ENCODE data around the gene TMEM82. TPM values are rescaled to one million over a fixed set of nuclear protein-coding genes. Genes with fewer than 3 reads are reported as not detected.

The TMEM82 gene
- total RNA-seq, 2 experiments from 2014 or later: not detected

DNA sequence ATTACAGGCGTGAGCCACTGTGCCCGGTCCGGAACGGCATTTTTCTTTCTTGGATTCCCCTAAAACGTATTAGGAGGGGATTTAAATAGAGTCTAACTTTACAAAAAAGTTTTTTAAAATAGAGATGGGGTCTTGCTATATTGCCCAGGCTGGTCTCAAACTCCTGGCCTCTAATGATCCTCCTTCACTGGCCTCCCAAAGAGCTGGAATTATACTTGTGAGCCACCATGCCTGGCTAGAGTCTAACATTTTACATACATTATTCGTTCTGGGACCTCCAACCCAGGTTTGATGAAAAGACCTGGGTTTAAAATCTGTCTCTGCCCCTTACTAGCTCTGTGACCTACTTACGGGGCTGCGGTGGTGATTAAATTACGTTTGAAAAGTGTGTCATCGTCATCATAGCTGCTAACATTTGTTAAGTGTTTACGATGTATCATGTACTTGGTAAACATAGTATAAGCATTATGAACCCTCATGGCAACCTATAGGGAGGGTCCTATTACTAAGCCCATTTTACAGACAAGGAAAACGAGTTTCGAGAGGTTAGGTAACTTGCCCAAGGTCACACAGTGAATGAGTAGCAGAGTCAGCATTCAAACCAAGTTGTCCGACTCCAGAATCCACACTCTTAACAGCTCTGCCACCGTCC lies 33.7 kb upstream of the TMEM82 start:
- H3K4me3 Mint-ChIP-seq: no peak overlapping the region
- DNase-seq (no peak), ATAC-seq (no peak)
- no peaks in the 10 kb centered on the region for H3K9me3 Mint-ChIP-seq (ENCODE audit: low read depth)
- CTCF ChIA-PET: no interaction called here
- H3K36me3 Mint-ChIP-seq: peaks cover 8% of the 10 kb centered on the region
- peaks cover 4% of the 10 kb centered on the region for H3K4me1 Mint-ChIP-seq
- H3K27me3 Mint-ChIP-seq: no peaks in the 10 kb centered on the region
- H3K27ac Mint-ChIP-seq: no peak overlapping the region

DNA sequence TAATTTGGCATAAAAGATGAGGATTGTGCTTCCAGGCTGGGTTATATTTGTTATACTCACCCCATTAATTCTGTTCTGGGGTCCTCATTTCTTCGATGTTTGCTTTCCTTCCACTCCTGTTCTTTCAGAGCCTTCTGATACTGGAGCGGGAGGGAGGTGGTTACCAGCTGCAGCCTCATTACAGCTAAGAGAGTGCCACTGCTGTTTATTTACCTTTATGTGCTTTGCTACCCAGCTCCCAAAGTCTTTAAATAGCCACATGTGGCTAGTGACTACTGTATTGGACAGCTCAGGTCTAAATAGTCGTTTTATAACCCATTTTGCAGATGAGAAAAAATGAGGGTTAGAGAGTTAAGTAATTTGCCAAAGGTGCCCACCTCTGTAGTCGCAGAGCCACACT lies 33.1 kb upstream of the TMEM82 start:
- CTCF ChIA-PET: no interaction called here
- DNase-seq (no peak), ATAC-seq (no peak)
- Mint-ChIP-seq H3K27ac (no peak overlapping the region), H3K36me3 (peaks cover 8% of the 10 kb centered on the region), H3K4me1 (peaks cover 4% of the 10 kb centered on the region), H3K4me3 (no peak overlapping the region), H3K9me3 (ENCODE audit: low read depth) (no peaks in the 10 kb centered on the region), H3K27me3 (no peaks in the 10 kb centered on the region)

DNA sequence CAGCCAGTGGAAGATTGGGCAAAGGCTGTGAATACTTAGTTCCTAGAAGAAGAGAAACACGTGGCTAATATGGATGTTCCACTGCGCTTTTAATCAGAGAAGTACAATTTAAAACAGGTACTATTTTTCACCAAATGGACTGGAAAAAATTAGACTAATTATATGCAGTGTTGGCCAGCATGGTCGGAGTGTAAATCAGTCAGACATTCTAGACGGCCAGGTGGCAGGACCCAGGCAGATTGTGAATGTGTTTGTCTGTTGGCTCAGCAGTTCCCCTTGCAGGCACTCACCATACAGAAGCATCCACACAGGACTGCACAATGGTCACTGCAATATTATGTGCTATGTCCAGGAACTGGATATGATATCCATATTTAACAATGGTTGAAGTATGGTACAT lies 30.1 kb upstream of the TMEM82 start:
- H3K27me3 Mint-ChIP-seq: no peaks in the 10 kb centered on the region
- ATAC-seq: no peak
- no peak overlapping the region for H3K27ac Mint-ChIP-seq
- CTCF ChIA-PET: interaction anchor here (0.6 kb wide), 1 partner anchor 14 kb away, joined by 3 read pairs; no protein-coding TSS in a partner anchor
- no peaks in the 10 kb centered on the region for H3K4me1 Mint-ChIP-seq
- peaks cover 2% of the 10 kb centered on the region for H3K36me3 Mint-ChIP-seq
- no peak for DNase-seq
- H3K9me3 Mint-ChIP-seq (ENCODE audit: low read depth): no peaks in the 10 kb centered on the region
- no peak overlapping the region for H3K4me3 Mint-ChIP-seq

DNA sequence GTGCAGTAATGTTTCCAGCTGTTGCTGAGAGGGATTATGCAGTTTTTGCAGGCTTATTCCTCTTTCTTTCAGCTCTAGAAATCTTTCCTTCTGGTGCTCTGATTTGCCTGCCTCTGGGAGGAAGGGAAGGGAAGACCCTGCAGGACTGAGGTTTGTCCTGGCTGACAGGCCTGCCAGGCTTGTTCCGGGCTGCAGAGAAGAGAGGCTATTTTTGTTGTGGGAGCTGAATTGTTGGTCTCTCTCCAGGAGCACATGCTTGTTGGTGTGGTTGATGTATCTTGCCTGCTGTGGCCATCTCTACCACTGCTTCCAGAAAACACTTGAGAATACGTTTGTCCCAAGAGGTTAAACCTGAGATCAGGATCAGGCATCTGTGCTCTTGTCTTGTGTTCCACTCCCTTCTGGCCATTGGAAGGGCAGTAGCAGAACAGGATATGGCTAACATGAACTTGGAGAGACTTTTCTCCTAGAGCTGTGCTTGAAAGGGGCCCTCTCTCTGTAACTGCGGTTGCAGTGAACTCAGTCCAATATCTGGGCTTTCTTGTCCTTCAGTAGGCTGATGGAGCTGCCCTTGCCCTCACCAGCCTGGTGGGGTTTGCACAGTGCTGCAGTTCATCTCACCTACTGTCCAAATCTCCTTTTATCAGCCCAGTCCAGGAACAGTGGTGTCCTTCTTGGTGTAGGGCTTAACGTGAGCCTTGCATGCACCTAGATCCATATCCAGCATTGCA lies 27.7 kb upstream of the TMEM82 start:
- ATAC-seq (no peak), DNase-seq (no peak)
- Mint-ChIP-seq H3K27me3 (no peaks in the 10 kb centered on the region), H3K9me3 (ENCODE audit: low read depth) (no peaks in the 10 kb centered on the region), H3K27ac (peak overlapping the region; percentile 26), H3K4me3 (no peak overlapping the region), H3K36me3 (peaks cover 6% of the 10 kb centered on the region), H3K4me1 (no peaks in the 10 kb centered on the region)
- CTCF ChIA-PET: interaction anchor here (1.5 kb wide), 1 partner anchor 26 kb away, joined by 4 read pairs; no protein-coding TSS in a partner anchor

DNA sequence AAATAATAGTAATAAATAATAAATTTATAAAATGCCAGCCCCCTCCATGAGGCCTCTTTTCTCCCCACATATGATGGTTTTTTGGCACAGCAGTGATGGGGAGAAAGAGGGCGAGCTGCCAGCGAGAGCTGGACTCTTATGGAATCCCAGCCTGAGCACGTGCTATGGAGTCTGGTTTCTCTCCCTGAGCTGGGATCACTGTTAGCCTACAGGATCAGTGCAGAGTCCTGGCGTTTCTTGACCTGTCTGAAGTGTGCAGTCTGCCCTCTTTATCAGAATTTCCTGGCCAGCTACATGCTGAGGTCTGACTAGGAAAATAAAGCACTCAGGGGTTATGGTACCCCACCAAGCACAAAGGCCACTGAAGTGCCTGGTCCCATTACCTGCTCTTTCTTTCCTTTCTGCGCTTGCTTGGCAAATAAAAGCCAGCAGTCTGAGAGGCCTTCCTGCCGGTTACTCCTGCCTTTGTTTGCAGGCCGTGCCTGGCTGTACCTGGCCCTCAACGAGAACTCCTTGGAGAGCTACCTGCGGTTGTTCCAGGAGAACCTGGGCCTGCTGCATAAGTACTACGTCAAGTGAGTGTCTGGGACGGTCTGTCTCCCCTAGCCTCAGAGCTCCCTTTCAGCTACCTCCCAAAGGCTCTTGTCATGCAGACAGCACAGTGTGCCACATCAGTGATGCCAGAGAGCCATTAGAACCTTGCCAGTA lies 24.7 kb upstream of the TMEM82 start:
- CTCF ChIA-PET: no interaction called here
- DNase-seq (no peak), ATAC-seq (no peak)
- no peak overlapping the region for H3K4me3 Mint-ChIP-seq
- peaks cover 7% of the 10 kb centered on the region for H3K36me3 Mint-ChIP-seq
- H3K27ac Mint-ChIP-seq: no peak overlapping the region
- H3K27me3 Mint-ChIP-seq: no peaks in the 10 kb centered on the region
- no peaks in the 10 kb centered on the region for H3K9me3 Mint-ChIP-seq (ENCODE audit: low read depth)
- no peaks in the 10 kb centered on the region for H3K4me1 Mint-ChIP-seq

DNA sequence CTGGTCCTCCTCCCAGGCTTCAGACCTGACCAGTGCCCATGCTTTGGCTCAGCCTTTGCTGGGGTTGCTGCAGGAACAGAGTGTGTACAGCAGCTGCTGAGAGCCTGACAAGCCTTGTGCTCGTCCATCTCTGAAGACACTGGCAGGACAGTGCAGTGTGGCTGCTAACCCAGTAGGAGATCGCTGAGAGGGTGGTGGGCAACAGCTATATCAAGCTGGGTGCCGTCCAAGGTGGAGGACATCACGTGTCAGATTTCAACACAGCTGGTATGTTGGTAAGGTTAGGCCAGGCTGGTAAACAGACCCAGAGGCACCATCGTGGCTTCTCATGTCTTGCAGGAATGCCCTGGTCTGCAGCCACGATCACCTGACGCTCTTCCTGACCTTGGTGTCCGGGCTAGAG lies 24.1 kb upstream of the TMEM82 start:
- ATAC-seq (no peak), DNase-seq (no peak)
- H3K27me3 Mint-ChIP-seq: no peaks in the 10 kb centered on the region
- CTCF ChIA-PET: interaction anchor here (0.7 kb wide), 1 partner anchor 73 kb away, joined by 4 read pairs; no protein-coding TSS in a partner anchor
- no peak overlapping the region for H3K27ac Mint-ChIP-seq
- no peaks in the 10 kb centered on the region for H3K9me3 Mint-ChIP-seq (ENCODE audit: low read depth)
- no peak overlapping the region for H3K4me3 Mint-ChIP-seq
- no peaks in the 10 kb centered on the region for H3K4me1 Mint-ChIP-seq
- H3K36me3 Mint-ChIP-seq: peaks cover 7% of the 10 kb centered on the region

DNA sequence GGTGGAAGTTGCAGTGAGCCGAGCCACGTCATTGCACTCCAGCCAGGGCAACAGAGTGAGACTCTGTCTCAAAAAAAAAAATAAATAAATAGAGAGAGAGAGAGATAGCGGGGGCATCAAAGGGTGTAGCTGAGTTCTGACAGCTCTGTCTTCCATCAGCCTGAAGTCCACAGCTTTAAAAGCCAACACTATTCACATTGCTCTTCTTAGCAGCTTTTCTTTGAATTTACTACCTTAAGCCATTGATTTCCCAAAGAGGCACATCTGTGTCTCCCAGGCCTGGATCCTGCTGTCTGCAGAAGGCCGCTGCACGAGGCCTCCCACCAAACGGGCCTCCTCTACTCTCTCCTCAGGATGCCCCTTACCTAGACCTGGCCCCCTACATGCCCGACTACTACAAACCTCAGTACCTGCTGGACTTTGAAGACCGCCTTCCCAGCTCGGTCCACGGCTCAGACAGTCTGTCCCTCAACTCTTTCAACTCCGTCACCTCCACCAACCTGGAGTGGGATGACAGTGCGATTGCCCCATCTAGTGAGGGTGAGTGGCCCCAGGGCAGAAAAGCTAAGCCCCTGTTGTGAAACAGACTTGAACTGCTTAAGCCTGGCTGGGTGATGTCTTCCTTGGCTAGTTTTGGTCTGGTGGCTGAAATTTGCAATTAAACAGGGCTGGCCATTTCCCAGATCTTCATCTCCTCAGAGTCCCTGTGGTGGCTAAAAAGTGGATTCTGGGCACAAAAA lies 22.7 kb upstream of the TMEM82 start:
- Mint-ChIP-seq H3K36me3 (peaks cover 8% of the 10 kb centered on the region), H3K4me3 (no peak overlapping the region), H3K4me1 (no peaks in the 10 kb centered on the region), H3K27me3 (no peaks in the 10 kb centered on the region), H3K27ac (no peak overlapping the region), H3K9me3 (ENCODE audit: low read depth) (no peaks in the 10 kb centered on the region)
- DNase-seq (no peak), ATAC-seq (no peak)
- CTCF ChIA-PET: interaction anchor here (1.1 kb wide), 1 partner anchor 173 kb away, joined by 4 read pairs; no protein-coding TSS in a partner anchor

DNA sequence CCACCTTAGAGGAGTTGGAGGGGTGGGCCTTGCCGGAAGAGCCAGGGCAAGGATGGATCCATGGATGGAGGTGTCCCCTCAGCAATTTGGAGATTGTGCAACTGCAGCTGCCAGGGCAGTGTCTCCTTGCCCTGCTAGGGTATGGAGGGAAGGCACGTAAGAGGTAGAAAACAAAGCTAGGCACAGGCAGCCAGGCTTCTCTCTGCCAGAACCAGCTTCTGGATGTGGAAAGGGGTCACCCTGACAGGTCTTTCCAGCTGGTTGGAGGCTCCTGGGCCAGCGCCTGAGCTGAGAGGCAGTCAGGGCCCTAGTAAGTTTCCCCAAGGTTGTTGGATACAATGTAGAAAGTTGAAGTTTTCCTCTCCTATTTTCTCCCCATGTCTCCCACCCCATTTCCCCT lies 21.4 kb upstream of the TMEM82 start:
- Mint-ChIP-seq H3K4me3 (no peak overlapping the region), H3K27ac (no peak overlapping the region), H3K27me3 (no peaks in the 10 kb centered on the region), H3K36me3 (peaks cover 9% of the 10 kb centered on the region), H3K9me3 (ENCODE audit: low read depth) (no peaks in the 10 kb centered on the region), H3K4me1 (no peaks in the 10 kb centered on the region)
- CTCF ChIA-PET: interaction anchor here (1.1 kb wide), 1 partner anchor 174 kb away, joined by 4 read pairs; no protein-coding TSS in a partner anchor
- DNase-seq: no peak
- ATAC-seq: no peak

DNA sequence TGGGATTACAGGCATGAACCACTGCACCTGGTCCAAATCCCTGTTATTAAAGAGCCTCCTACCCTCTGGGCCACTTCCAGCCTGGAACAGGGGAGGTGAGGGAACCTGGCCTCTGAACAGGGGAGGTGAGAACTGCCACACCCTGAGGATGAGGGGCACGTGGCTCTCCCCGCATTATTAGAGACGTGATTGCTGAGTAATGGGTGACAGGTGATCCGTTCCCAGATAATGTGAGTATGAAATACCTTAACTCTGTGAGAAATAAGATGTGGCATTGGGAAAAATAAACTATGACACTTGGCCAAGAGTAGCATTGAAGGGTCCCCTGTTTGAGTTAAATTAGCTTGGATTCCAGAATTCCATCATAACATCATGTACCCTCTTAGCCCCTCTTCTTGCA lies 19.9 kb upstream of the TMEM82 start:
- CTCF ChIA-PET: no interaction called here
- Mint-ChIP-seq H3K9me3 (ENCODE audit: low read depth) (no peaks in the 10 kb centered on the region), H3K36me3 (peaks cover 10% of the 10 kb centered on the region), H3K27me3 (no peaks in the 10 kb centered on the region), H3K4me1 (no peaks in the 10 kb centered on the region), H3K4me3 (no peak overlapping the region), H3K27ac (no peak overlapping the region)
- ATAC-seq: no peak
- no peak for DNase-seq

DNA sequence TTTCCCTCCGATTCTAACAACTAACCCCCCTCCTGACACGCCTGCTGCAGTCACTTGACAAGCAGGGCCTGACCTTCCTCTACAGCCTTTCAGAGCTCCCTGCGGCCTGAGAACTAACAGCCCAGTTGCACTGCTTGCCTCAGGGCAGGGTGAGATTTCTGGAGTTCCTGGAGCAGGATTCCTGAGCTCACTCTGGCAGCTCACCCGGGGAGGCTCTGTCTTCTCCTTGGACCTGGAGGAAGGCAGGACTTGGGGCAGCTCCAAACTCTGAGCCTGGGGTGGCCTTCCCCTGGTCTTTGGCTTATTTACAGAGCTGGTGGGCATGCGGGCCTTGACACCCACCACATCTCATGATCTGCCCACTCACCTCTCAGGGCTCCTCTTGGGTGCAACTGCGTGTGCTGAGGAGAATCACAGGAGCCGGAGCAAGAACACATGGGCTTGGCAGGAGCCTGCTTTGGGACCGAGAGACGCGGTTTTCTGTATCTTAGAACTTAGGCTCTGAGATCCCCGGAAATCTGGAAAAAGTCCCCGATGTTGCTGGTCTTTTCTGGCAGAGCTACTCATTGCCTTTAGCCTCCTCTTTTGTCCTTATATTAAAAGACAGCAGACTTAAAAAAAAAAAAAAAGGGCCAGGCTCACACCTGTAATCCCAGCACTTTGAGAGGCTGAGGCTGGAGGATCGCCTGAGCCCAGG lies 19.3 kb upstream of the TMEM82 start:
- no peak overlapping the region for H3K4me3 Mint-ChIP-seq
- DNase-seq: no peak
- H3K4me1 Mint-ChIP-seq: no peaks in the 10 kb centered on the region
- CTCF ChIA-PET: interaction anchor here (0.5 kb wide), 1 partner anchor 44 kb away, joined by 3 read pairs; no protein-coding TSS in a partner anchor
- peaks cover 11% of the 10 kb centered on the region for H3K36me3 Mint-ChIP-seq
- H3K9me3 Mint-ChIP-seq (ENCODE audit: low read depth): no peaks in the 10 kb centered on the region
- H3K27ac Mint-ChIP-seq: no peak overlapping the region
- H3K27me3 Mint-ChIP-seq: no peaks in the 10 kb centered on the region
- ATAC-seq: no peak

DNA sequence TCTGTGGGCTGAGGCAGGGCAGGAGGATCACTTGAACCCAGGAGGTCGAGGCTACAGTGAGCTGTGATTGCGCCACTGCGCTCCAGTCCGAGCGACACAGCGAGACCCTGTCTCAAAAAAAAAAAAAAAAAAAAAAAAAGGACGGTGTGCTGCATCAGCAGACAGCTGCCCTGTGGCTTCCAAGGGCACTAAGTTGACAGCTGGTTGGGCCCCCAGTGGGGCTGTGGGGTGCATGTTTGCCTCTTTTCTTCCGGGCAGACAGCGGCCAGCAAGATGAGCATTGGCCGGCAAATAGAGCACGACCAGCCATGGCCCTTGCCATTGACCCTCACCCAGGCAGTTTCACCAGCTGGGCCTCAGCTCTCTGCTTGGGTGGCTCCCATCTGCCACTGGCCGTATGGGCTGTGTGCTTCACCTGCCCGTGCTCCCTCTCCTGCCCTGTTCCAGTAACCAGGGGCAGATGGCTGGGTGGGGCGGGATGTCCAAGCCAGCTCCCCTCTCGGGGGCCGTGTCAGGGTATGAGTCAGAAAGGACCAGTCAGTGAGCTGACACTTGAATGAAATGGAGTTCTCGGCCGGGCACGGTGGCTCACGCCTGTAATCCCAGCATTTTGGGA lies 18.6 kb upstream of the TMEM82 start:
- no peaks in the 10 kb centered on the region for H3K9me3 Mint-ChIP-seq (ENCODE audit: low read depth)
- no peaks in the 10 kb centered on the region for H3K27me3 Mint-ChIP-seq
- no peak for ATAC-seq
- CTCF ChIA-PET: interaction anchor here (0.5 kb wide), 1 partner anchor 43 kb away, joined by 3 read pairs; no protein-coding TSS in a partner anchor
- H3K36me3 Mint-ChIP-seq: peaks cover 9% of the 10 kb centered on the region
- H3K27ac Mint-ChIP-seq: no peak overlapping the region
- DNase-seq: no peak
- H3K4me1 Mint-ChIP-seq: no peaks in the 10 kb centered on the region
- no peak overlapping the region for H3K4me3 Mint-ChIP-seq

All from activated CD8-positive, alpha-beta memory T cell treated with anti-CD3 and anti-CD28 coated beads, Interleukin-2, amount 10 ng/mL, durations not matched to agents 7 days and 5 days (primary cell).